ENCODE data around the gene ATP7B.
"Not testable (repeated sequence)": the region's sequence is repeated elsewhere in the genome, so short reads cannot be mapped to it uniquely, and the experiment has no call there.

Gene ATP7B

DNA sequence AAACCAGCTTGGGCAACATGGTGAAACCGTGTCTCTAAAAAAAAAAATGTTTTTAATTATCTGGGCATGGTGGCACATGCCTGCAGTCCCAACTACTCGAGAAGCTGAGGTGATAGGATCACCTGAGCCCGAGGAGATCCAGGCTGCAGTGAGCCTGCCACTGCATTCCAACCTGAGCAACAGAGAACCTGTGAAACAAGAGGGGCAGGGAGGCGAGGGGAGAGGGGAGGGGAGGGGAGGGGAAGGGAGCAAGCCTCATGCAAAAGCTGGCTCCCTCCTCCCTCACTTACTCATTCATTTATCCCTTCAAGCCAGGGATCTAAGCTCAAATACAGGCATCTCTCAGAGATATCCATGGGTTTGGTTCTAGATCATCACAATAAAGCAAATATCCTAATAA is 8.9 kb downstream of the ATP7B start:
- Histone ChIP-seq H3K9me3 (ENCODE audit: low read length) (no peaks in the 10 kb centered on the region), H3K4me3 (ENCODE audit: low read length) (no peak overlapping the region), H3K4me1 (ENCODE audit: insufficient read depth, low read length) (no peaks in the 10 kb centered on the region), H3K36me3 (ENCODE audit: insufficient read depth, low read length) (no peaks in the 10 kb centered on the region), H3K27me3 (ENCODE audit: insufficient read depth, low read length) (no peaks in the 10 kb centered on the region), H2AFZ (ENCODE audit: low read depth, low read length) (no peak overlapping the region)

DNA sequence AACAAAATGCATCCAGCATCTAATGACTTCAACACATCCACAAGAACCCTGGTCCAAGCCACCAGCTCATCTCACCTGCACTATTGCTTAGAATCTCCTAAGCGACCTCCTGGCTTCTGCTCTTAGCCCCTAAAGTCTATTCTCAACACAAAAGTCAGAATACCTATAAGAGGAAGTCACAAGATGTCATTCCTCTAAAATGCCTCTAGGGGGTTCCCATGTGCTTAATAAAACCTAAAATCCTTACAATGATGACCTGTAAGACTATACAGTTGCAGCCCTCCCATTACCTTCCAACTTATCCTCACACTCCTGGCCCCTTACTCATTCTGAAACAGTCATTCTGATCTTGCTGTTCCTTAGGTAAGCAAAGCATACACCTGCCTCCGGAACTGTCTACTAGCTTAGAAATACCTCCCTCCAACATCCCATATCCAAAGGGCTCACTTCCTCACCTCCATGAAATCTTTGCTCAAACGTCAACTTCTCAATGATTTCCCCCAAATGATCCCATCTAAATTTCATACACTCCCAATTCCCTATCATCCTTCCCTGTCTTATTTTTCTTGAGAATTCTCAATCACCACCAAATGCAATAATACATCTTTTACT is 10.0 kb downstream of the ATP7B start:
- Histone ChIP-seq H3K27me3 (ENCODE audit: insufficient read depth, low read length) (no peaks in the 10 kb centered on the region), H2AFZ (ENCODE audit: low read depth, low read length) (no peak overlapping the region), H3K4me3 (ENCODE audit: low read length) (no peak overlapping the region), H3K4me1 (ENCODE audit: insufficient read depth, low read length) (no peaks in the 10 kb centered on the region), H3K36me3 (ENCODE audit: insufficient read depth, low read length) (no peaks in the 10 kb centered on the region), H3K9me3 (ENCODE audit: low read length) (no peaks in the 10 kb centered on the region)

DNA sequence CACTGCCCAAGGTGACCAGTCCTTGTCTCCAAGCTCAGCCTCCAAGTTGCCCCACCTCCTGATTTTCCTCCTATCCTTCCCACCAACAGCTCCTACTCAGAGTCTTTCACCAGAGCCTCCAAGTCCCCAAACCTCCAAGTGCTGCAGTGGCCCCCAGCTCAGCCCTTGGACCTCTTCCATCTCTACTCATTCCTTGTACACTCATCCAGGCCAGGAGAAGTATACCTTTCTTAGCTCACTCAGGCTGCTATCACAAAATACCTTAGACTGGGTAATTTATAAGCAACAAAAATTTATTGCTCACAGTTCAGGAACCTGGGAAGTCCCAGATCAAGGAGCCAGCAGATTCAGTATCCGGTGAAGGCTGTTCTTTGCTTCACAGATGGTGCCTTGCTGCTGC is 11.3 kb downstream of the ATP7B start:
- Histone ChIP-seq H3K4me1 (ENCODE audit: insufficient read depth, low read length) (no peaks in the 10 kb centered on the region), H3K36me3 (ENCODE audit: insufficient read depth, low read length) (no peaks in the 10 kb centered on the region), H2AFZ (ENCODE audit: low read depth, low read length) (no peak overlapping the region), H3K4me3 (ENCODE audit: low read length) (no peak overlapping the region), H3K27me3 (ENCODE audit: insufficient read depth, low read length) (no peaks in the 10 kb centered on the region), H3K9me3 (ENCODE audit: low read length) (no peaks in the 10 kb centered on the region)

DNA sequence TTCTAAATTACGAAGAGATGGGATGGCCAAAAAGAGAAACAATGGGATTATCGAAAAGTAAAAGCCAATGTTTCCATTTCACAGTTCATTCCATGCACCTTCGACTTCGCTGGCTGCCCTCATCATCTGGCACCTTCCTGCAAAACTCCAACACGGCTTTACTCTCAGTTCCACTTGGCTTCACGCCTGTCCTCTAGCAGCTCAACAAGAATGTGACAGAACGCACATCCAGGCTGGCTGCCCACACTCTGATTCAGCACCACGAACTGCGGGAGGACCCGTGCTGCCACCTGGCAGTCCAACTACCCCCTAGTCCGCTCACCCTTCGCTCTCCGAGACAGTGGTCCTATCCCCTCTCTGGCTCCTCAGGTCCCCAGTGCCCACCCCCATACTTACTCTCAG is 11.7 kb downstream of the ATP7B start:
- no peaks in the 10 kb centered on the region for H3K27me3 ChIP-seq (ENCODE audit: insufficient read depth, low read length)
- H2AFZ ChIP-seq (ENCODE audit: low read depth, low read length): no peak overlapping the region
- H3K36me3 ChIP-seq (ENCODE audit: insufficient read depth, low read length): no peaks in the 10 kb centered on the region
- no peaks in the 10 kb centered on the region for H3K9me3 ChIP-seq (ENCODE audit: low read length)
- H3K4me1 ChIP-seq (ENCODE audit: insufficient read depth, low read length): no peaks in the 10 kb centered on the region
- H3K4me3 ChIP-seq (ENCODE audit: low read length): no peak overlapping the region

DNA sequence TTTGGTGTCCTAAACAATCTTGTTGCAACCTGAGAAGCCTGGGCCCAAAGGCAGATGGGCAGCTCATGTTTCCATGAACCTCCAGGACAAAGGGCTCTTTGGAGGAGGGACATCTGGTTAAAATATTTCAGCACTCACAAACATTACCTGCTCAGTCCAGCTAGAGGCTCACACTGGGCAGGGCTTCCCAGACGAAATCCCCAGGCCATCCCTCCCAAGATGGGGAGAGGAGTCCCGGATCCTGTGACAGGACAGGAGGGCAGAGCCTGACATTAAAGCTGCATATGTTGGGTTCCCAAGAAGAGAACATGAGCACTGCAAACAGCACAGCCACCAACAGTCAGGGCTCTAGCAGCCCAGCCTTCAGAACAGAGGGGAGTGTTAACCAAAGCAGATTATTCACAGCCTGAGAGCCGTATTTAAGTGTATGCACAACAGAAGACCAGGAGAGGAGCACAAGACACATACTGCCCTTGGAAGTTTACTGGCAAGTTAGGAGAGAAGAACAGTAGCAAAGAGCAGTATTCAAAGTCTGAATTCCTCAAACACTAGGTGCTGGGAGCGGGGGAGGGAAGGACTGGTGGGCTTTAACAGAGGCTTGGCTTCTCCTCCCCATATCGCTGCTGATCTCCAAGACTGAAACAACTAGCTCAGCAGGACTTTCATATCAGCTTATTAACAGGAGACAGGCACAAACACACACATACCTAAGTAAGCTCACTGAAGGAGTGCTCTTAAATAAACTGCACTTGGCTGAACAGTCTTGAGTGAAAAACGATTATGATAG is 12.3 kb downstream of the ATP7B start:
- Histone ChIP-seq H3K4me3 (ENCODE audit: low read length) (no peak overlapping the region), H3K27me3 (ENCODE audit: insufficient read depth, low read length) (no peaks in the 10 kb centered on the region), H3K9me3 (ENCODE audit: low read length) (no peaks in the 10 kb centered on the region), H2AFZ (ENCODE audit: low read depth, low read length) (no peak overlapping the region), H3K4me1 (ENCODE audit: insufficient read depth, low read length) (no peaks in the 10 kb centered on the region), H3K36me3 (ENCODE audit: insufficient read depth, low read length) (no peaks in the 10 kb centered on the region)

DNA sequence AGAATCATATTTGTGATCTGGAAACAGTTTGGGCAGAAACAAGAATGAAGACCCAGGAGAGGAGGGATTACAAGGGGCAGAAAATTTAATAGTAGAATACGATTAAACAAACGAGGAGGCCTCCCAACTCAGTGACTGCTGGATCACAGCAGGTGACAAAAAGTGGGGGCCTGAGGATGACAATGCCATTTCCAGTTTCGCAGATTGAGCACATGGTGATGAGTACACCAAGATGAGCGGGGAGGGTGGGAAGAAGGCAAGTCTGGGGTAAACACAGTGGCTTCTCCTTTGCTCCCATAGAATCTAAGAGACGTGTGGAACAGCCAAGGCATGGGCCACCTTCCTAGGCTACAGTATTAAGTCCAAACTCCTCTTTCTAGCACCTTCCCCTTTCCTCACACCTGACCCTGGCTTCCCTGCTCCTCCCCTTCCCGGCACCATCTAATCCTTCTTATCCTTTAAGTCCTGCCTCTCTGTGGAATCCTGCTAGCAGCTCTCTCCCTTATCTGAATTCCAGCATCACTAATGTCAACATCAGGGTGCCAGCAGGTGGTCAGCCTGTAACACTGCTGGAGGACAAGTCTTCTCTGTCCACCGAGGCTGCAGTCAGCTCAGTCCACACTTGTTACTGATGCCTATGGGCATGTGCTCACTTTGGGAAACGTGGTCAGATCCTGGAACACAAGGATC is 13.5 kb downstream of the ATP7B start:
- no peaks in the 10 kb centered on the region for H3K27me3 ChIP-seq (ENCODE audit: insufficient read depth, low read length)
- no peaks in the 10 kb centered on the region for H3K36me3 ChIP-seq (ENCODE audit: insufficient read depth, low read length)
- no peak overlapping the region for H3K4me3 ChIP-seq (ENCODE audit: low read length)
- H3K4me1 ChIP-seq (ENCODE audit: insufficient read depth, low read length): no peaks in the 10 kb centered on the region
- no peak overlapping the region for H2AFZ ChIP-seq (ENCODE audit: low read depth, low read length)
- H3K9me3 ChIP-seq (ENCODE audit: low read length): no peaks in the 10 kb centered on the region

DNA sequence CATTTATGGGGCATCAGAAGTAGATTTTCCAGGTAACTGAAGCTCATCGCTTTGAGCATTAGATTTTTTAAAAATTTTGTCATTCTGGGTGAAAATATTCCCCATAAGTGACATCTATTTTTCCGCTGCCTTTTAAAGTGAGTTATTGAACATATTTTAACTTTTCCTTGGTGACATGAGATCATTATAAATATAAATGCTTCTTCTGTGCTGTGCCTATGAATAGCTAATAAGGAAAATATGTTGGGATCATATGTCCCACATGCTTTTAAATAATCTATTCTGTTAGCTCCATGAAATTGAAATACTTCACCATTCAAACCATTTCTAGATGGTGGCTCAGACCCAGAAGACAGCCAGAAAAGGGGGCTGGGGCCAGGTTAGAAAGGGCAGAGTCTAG is 14.1 kb downstream of the ATP7B start:
- H3K36me3 ChIP-seq (ENCODE audit: insufficient read depth, low read length): no peaks in the 10 kb centered on the region
- no peak overlapping the region for H3K4me3 ChIP-seq (ENCODE audit: low read length)
- H3K9me3 ChIP-seq (ENCODE audit: low read length): no peaks in the 10 kb centered on the region
- no peak overlapping the region for H2AFZ ChIP-seq (ENCODE audit: low read depth, low read length)
- H3K27me3 ChIP-seq (ENCODE audit: insufficient read depth, low read length): no peaks in the 10 kb centered on the region
- H3K4me1 ChIP-seq (ENCODE audit: insufficient read depth, low read length): no peaks in the 10 kb centered on the region

DNA sequence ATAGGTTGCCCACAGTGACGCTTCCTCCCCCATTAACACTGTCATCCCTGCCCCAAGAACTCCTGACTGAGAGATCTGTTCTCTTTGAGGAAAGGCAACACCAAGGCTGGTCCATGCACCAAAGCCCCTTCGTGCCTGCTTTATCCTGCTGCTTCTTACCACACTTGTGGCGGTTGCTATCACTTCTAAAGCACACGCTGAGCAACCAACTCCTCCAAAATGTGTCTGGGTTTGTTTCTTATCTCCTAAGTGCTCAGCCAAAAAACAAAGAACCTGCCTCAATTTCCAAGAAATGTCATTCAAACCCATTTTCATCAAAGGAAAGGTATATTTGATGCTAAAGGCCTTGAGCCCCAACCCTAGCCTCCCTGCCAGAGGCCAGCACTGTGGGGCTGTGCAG is 14.6 kb downstream of the ATP7B start:
- H3K9me3 ChIP-seq (ENCODE audit: low read length): no peaks in the 10 kb centered on the region
- no peaks in the 10 kb centered on the region for H3K27me3 ChIP-seq (ENCODE audit: insufficient read depth, low read length)
- no peaks in the 10 kb centered on the region for H3K4me1 ChIP-seq (ENCODE audit: insufficient read depth, low read length)
- no peaks in the 10 kb centered on the region for H3K36me3 ChIP-seq (ENCODE audit: insufficient read depth, low read length)
- no peak overlapping the region for H2AFZ ChIP-seq (ENCODE audit: low read depth, low read length)
- H3K4me3 ChIP-seq (ENCODE audit: low read length): no peak overlapping the region

DNA sequence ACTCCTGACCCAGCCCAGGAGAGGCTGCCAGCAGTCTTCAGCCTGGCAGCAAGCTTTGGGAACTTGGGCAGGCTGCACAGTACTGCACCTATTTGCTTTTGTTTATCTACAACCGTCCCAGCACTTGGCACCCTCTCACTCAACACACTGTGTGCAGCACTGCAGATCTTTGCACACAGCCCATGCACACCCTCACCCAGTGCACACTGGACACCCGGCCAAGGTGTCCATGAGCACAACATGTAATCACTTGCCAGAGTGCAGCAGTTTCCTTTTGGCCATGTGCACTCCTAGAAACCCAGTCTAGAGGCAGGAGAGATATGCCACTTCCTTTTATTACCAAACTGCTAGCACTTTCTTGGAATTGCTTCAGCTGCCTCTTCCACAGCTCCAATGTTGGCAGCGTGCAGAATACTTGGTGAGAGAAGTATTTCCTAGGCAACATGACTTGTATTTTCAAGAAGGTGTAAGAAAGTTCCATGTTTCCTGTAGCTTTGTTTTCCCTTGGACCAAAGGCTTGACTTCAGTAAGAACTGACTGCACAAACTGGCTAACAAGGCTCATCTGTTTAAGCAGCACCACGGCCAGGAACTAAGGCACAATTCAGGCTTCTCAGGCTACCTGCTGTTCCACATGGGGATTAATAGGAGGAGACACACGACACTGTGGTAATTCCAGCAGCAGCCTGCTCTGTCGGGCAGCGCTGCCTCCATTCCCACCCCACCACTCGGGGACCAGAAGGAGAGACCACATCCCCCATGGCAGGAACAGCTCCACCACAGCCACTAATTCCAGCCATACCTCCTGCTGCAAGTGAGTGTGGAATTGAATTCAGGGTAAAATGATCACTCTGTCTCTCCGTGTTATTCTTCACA is 15.3 kb downstream of the ATP7B start:
- H2AFZ ChIP-seq (ENCODE audit: low read depth, low read length): no peak overlapping the region
- no peak overlapping the region for H3K4me3 ChIP-seq (ENCODE audit: low read length)
- no peaks in the 10 kb centered on the region for H3K27me3 ChIP-seq (ENCODE audit: insufficient read depth, low read length)
- no peaks in the 10 kb centered on the region for H3K9me3 ChIP-seq (ENCODE audit: low read length)
- no peaks in the 10 kb centered on the region for H3K4me1 ChIP-seq (ENCODE audit: insufficient read depth, low read length)
- no peaks in the 10 kb centered on the region for H3K36me3 ChIP-seq (ENCODE audit: insufficient read depth, low read length)

DNA sequence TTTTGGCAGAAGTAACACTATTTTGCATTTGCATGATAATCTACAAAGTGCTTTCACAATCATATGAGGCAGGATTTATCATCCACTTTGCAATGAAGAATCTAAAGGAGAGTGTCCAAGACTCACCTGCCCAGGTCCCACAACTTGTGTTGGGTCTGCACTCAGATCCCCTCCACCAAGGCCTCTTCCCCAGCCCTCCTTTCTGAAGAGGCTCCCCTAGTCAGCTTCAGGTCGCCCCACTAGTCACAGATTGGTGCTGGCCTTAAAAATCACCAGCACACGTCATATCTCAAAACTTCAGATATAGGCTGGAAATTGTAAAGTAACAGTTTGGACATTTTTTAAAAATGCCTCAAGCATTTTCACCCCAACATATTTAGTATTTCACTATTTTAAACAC is 17.5 kb downstream of the ATP7B start:
- Histone ChIP-seq H3K4me1 (ENCODE audit: insufficient read depth, low read length) (no peaks in the 10 kb centered on the region), H3K27me3 (ENCODE audit: insufficient read depth, low read length) (no peaks in the 10 kb centered on the region), H2AFZ (ENCODE audit: low read depth, low read length) (no peak overlapping the region), H3K9me3 (ENCODE audit: low read length) (no peaks in the 10 kb centered on the region), H3K36me3 (ENCODE audit: insufficient read depth, low read length) (no peaks in the 10 kb centered on the region), H3K4me3 (ENCODE audit: low read length) (no peak overlapping the region)

DNA sequence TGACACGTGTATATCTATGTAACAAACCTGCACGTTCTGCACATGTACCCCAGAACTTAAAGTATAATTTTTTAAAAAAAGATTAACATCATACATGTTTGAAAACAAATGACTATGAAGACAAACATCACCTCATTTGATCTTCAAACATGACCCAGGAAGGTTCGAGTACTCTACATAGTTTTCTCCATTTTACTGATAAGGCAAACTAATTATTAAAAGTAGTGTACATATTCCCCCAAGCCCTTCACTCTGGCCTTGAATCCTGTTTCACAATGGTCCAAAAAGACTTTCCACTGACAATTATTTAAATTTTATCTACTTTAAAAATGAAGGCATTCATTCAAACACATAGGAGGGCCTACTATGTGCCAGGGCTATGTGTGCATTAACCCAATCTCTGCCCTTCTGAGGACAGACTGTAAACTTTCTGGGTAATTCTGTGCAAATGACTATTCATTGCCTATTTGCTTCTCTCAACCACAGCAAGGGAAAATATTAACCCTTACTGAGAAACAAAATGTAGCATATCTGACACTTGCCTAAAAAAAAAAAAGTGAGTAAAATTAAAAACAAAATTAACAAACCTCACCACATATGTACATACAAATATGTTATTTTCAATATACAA is 22.1 kb downstream of the ATP7B start:
- Histone ChIP-seq H3K9me3 (ENCODE audit: low read length) (no peaks in the 10 kb centered on the region), H3K27me3 (ENCODE audit: insufficient read depth, low read length) (no peaks in the 10 kb centered on the region), H3K4me3 (ENCODE audit: low read length) (no peak overlapping the region), H3K4me1 (ENCODE audit: insufficient read depth, low read length) (no peaks in the 10 kb centered on the region), H3K36me3 (ENCODE audit: insufficient read depth, low read length) (no peaks in the 10 kb centered on the region), H2AFZ (ENCODE audit: low read depth, low read length) (no peak overlapping the region)

DNA sequence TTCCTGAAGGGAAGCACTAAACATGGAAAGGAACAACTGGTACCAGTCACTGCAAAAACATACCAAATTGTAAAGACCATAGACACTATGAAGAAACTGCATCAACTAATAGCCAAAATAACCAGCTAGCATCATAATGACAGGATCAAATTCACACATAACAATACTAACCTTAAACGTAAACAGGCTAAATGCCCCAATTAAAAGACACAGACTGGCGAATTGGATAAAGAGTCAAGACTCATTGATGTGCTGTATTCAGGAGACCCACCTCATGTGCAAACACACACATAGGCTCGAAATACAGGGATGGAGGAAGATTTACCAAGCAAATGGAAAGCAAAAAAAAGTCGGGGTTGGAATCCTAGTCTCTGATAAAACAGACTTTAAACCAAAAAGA is 26.3 kb downstream of the ATP7B start:
- H3K4me3 ChIP-seq (ENCODE audit: low read length); H3K4me1 ChIP-seq (ENCODE audit: insufficient read depth, low read length); H3K36me3 ChIP-seq (ENCODE audit: insufficient read depth, low read length); H2AFZ ChIP-seq (ENCODE audit: low read depth, low read length); H3K27me3 ChIP-seq (ENCODE audit: insufficient read depth, low read length); H3K9me3 ChIP-seq (ENCODE audit: low read length): not testable (repeated sequence)
